Activated CD4-positive, alpha-beta memory T cell treated with anti-CD3 and anti-CD28 coated beads, Interleukin-2, amount 10 ng/mL, durations not matched to agents 7 days and 5 days (primary cell): ENCODE results near the gene LMBR1L. TPM values are rescaled to one million over a fixed set of nuclear protein-coding genes. Genes with fewer than 3 reads are reported as not detected.
A peak's percentile ranks its signal among the peaks of the same experiment; 100 is the strongest.
"Not testable (repeated sequence)": the region's sequence is repeated elsewhere in the genome, so short reads cannot be mapped to it uniquely, and the experiment has no call there.

Source experiments
- CTCF ChIA-PET: fragments of 350-600 bp; sonication (Branson Sonifier 250); formaldehyde crosslinking; loops from one replicate; lab custom pipeline; 2021; ENCODE audit warnings: antibody characterized with exemption, inconsistent platforms; lab: Charles Lee
- POLR2A ChIA-PET: fragments of 350-600 bp; sonication (Branson Sonifier 250); formaldehyde crosslinking; loops from one replicate; lab custom pipeline; 2021; ENCODE audit warnings: antibody characterized with exemption; lab: Charles Lee
- DNase-seq: peaks from one replicate; pipeline ENCODE4 v3.0.0-alpha.2; 2020
- H3K27ac Mint-ChIP-seq: one replicate; pipeline ENCODE4 v1.8.0; 2021; ENCODE audit warnings: mild to moderate bottlenecking, mixed read lengths
- H3K27me3 Mint-ChIP-seq: one replicate; pipeline ENCODE4 v1.8.0; 2021; ENCODE audit warnings: mixed read lengths
- H3K36me3 Mint-ChIP-seq: one replicate; pipeline ENCODE4 v1.8.0; 2021; ENCODE audit warnings: low read depth, mixed read lengths
- H3K4me1 Mint-ChIP-seq: one replicate; pipeline ENCODE4 v1.8.0; 2021; ENCODE audit warnings: mixed read lengths
- H3K4me3 Mint-ChIP-seq: one replicate; pipeline ENCODE4 v1.8.0; 2021; ENCODE audit warnings: mild to moderate bottlenecking, mixed read lengths
- H3K9me3 Mint-ChIP-seq: one replicate; pipeline ENCODE4 v1.8.0; 2021; ENCODE audit warnings: mixed read lengths
- total RNA-seq, 2 experiments: library from RNA; stranded (reverse); gene quantifications; one replicate each; pipeline ENCODE4 v1.2.3, GENCODE V29; 2021

Gene LMBR1L
- total RNA-seq, 2 experiments from 2014 or later = 82.8 to 85.3 TPM

GRCh38 chr12:49079793-49080192 is 30.9 kb downstream of the LMBR1L start:
- peaks cover 4% of the 10 kb centered on the region for H3K9me3 Mint-ChIP-seq
- POLR2A ChIA-PET = interaction anchor here (1.1 to 2.7 kb wide), 4 partner anchors 10 to 184 kb away, joined by 3 to 12 read pairs (median 4); partner anchors contain the start of gene RHEBL1
- H3K4me3 Mint-ChIP-seq = no peak overlapping the region
- H3K27ac Mint-ChIP-seq = no peak overlapping the region
- peaks cover 2% of the 10 kb centered on the region for H3K4me1 Mint-ChIP-seq
- no peak for DNase-seq
- H3K36me3 Mint-ChIP-seq = no peaks in the 10 kb centered on the region
- CTCF ChIA-PET = interaction anchor here (1.0 to 4.3 kb wide), 7 partner anchors 9 to 91 kb away, joined by 3 to 41 read pairs (median 5); partner anchors contain the start of genes DHH and RHEBL1
- peaks cover 3% of the 10 kb centered on the region for H3K27me3 Mint-ChIP-seq

GRCh38 chr12:49070971-49071370 is 39.7 kb downstream of the LMBR1L start:
- H3K27ac Mint-ChIP-seq = peak overlapping the region; percentile 6
- peaks cover 11% of the 10 kb centered on the region for H3K36me3 Mint-ChIP-seq
- DNase-seq = no peak
- POLR2A ChIA-PET = interaction anchor here (1.2 to 2.1 kb wide), 7 partner anchors 15 to 252 kb away, joined by 3 to 55 read pairs (median 6); partner anchors contain the start of genes TROAP and TUBA1B
- no peaks in the 10 kb centered on the region for H3K27me3 Mint-ChIP-seq
- CTCF ChIA-PET = interaction anchor here (1.4 to 8.1 kb wide), 6 partner anchors 16 to 218 kb away, joined by 3 to 116 read pairs (median 6); partner anchors contain the start of gene LMBR1L
- H3K4me1 Mint-ChIP-seq = peaks cover 32% of the 10 kb centered on the region
- no peak overlapping the region for H3K4me3 Mint-ChIP-seq
- H3K9me3 Mint-ChIP-seq = no peaks in the 10 kb centered on the region

- peak within 1 kb of the TSS; percentile 86 for H3K27ac Mint-ChIP-seq
- DNase-seq = peak; percentile 100
- CTCF ChIA-PET = interaction anchor here (0.5 to 8.1 kb wide), 26 partner anchors 9 to 217 kb away, joined by 3 to 116 read pairs (median 4); partner anchors contain the start of genes LMBR1L, TUBA1A, TUBA1B and WNT1
- POLR2A ChIA-PET = interaction anchor here (0.7 to 3.0 kb wide), 21 partner anchors 10 to 297 kb away, joined by 3 to 55 read pairs (median 6); partner anchors contain the start of genes DHH, KMT2D, LMBR1L and SPATS2
- no peaks in the 10 kb centered on the region for H3K27me3 Mint-ChIP-seq
- peaks cover 19% of the 10 kb centered on the region for H3K36me3 Mint-ChIP-seq
- peaks cover 33% of the 10 kb centered on the region for H3K4me1 Mint-ChIP-seq
- no peaks in the 10 kb centered on the region for H3K9me3 Mint-ChIP-seq
- peak within 1 kb of the TSS; percentile 97 for H3K4me3 Mint-ChIP-seq
These were observed 40.9 kb downstream of the LMBR1L start, which contains the start of gene RHEBL1 for GRCh38 chr12:49069507-49070346. Gene RHEBL1, minus strand, starts transcription at chr12:49069979. Its CDS starts 194 bp downstream, at chr12:49069785.

DNA sequence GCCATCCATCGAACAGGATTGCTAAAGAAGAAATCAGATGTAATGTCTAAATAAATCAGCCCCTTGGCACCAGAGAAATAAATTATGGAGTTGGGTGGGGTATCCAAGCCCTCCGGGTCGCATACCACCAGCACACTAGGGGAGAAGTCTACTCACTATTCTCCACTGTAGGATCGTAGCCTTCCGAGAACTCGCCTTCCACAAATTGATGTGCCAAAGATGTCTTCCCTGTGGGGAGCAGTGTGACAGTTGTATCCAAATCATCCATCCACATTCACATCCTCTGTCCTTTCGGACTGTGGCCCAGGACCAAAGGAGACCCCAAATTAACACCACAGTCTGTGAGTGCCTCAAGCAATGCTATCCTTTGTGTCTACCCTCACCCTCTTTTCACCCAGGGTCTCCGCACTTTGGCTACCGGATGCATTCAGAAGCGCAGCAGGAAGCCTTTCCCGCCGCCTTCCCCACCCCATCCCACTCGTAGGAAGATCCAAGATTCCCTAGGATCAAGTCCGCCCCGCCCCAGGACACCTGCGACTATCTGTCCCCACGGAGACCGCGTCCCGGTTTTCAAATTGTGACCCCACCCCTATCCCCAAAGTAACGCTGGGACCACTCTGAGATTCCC is 41.7 kb downstream of the LMBR1L start:
- Mint-ChIP-seq H3K9me3 (no peaks in the 10 kb centered on the region), H3K27me3 (no peaks in the 10 kb centered on the region), H3K4me3 (peak overlapping the region; percentile 97), H3K4me1 (peaks cover 35% of the 10 kb centered on the region), H3K36me3 (peaks cover 23% of the 10 kb centered on the region), H3K27ac (peak overlapping the region; percentile 86)
- POLR2A ChIA-PET = interaction anchor here (1.1 to 3.0 kb wide), 16 partner anchors 10 to 196 kb away, joined by 3 to 55 read pairs (median 8); partner anchors contain the start of genes DHH, KMT2D, LMBR1L and TUBA1B
- CTCF ChIA-PET = interaction anchor here (0.8 to 8.1 kb wide), 18 partner anchors 10 to 216 kb away, joined by 3 to 116 read pairs (median 5); partner anchors contain the start of genes LMBR1L, TUBA1B and WNT1
- DNase-seq = no peak

DNA sequence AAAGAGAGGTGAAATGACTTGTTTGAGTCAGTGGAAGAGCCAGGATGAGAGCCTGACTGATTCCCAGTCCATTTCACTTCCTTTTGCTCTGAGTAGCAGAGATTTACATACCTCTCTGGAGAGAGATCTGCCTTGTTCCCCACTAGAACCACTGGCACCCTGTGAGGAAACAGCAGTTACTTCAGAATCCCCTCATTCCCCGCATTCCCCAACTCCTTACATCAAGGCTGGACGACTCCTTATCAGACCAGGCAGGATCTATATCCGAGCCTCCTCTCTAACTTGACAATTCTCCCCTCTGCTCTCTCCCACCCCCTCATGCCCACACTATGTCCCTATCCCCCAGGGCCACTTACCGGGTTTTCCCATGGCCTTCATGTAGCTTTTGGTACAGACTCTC is 44.5 kb downstream of the LMBR1L start:
- Mint-ChIP-seq H3K4me3 (no peak overlapping the region), H3K9me3 (no peaks in the 10 kb centered on the region), H3K4me1 (peaks cover 35% of the 10 kb centered on the region), H3K27me3 (no peaks in the 10 kb centered on the region), H3K27ac (no peak overlapping the region), H3K36me3 (peaks cover 28% of the 10 kb centered on the region)
- CTCF ChIA-PET = interaction anchor here (0.5 to 7.1 kb wide), 7 partner anchors 21 to 268 kb away, joined by 3 to 103 read pairs (median 6); partner anchors contain the start of gene DHH
- DNase-seq = no peak
- POLR2A ChIA-PET = interaction anchor here (0.8 to 1.4 kb wide), 4 partner anchors 8 to 301 kb away, joined by 3 to 4 read pairs (median 4); partner anchors contain the start of gene SPATS2

GRCh38 chr12:49064767-49065152 is 45.9 kb downstream of the LMBR1L start:
- H3K27ac Mint-ChIP-seq = no peak overlapping the region
- H3K4me3 Mint-ChIP-seq = no peak overlapping the region
- H3K9me3 Mint-ChIP-seq = no peaks in the 10 kb centered on the region
- H3K36me3 Mint-ChIP-seq = peaks cover 30% of the 10 kb centered on the region
- no peak for DNase-seq
- peaks cover 29% of the 10 kb centered on the region for H3K4me1 Mint-ChIP-seq
- CTCF ChIA-PET = interaction anchor here (0.9 to 7.1 kb wide), 20 partner anchors 8 to 272 kb away, joined by 3 to 103 read pairs (median 6); partner anchors contain the start of genes C1QL4, DHH, LMBR1L and TUBA1B
- POLR2A ChIA-PET = interaction anchor here (0.6 to 4.0 kb wide), 8 partner anchors 23 to 199 kb away, joined by 3 to 47 read pairs (median 5); partner anchors contain the start of genes DHH, LMBR1L and TUBA1B
- H3K27me3 Mint-ChIP-seq = no peaks in the 10 kb centered on the region

DNA sequence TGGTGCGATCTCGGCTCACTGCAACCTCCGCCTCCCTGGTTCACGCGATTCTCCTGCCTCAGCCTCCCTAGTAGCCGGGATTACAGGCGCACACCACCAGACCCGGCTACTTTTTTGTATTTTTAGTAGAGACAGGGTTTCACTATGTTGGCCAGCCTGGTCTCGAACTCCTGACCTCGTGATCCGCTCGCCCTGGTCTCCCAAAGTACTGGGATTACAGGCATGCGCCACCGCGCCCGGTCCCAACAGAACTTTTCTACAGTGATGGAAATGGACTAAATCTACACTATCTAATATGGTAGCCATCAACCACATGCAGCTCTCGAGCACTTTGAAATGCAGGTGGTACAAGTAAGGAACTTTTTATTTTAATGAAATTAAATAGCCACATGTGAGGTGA is 48.7 kb downstream of the LMBR1L start:
- ChIA-PET POLR2A (interaction anchor here (1.0 to 4.0 kb wide), 3 partner anchors 31 to 204 kb away, joined by 3 to 47 read pairs (median 26); partner anchors contain the start of genes DHH and TUBA1B), CTCF (interaction anchor here (4.9 to 7.1 kb wide), 3 partner anchors 25 to 36 kb away, joined by 55 to 103 read pairs (median 103); partner anchors contain the start of gene DHH)
- Mint-ChIP-seq H3K4me1 (peaks cover 36% of the 10 kb centered on the region), H3K4me3 (peak overlapping the region; percentile 4), H3K36me3 (peaks cover 42% of the 10 kb centered on the region)
- not testable (repeated sequence) for H3K27ac Mint-ChIP-seq, H3K9me3 Mint-ChIP-seq, H3K27me3 Mint-ChIP-seq, DNase-seq

DNA sequence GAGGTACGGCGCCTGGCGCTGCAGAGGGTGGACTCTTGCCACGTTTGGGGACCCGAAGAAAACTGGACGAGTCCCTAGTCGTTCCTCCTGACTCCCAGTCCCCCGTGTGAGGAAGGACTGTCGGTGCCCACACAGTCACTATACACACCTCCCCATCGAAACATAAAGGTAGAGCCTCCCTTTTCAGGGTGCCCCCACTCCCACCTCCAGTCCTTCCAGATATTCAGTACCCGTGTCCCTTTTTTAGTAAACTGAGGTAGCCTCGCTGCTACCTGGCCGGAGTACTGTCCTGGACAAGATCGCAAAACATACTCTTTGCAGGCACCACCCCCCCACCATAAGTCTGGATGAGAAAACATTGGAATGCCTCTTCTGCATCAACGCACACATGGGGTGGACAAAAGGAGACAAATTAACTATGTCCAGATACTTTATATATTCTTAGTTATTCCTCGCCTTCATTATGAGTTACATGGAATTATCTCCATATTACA is 49.4 kb downstream of the LMBR1L start:
- Mint-ChIP-seq H3K27me3 (no peaks in the 10 kb centered on the region), H3K36me3 (peaks cover 36% of the 10 kb centered on the region), H3K27ac (peak overlapping the region; percentile 91), H3K4me1 (peaks cover 43% of the 10 kb centered on the region), H3K4me3 (peak overlapping the region; percentile 92), H3K9me3 (no peaks in the 10 kb centered on the region)
- POLR2A ChIA-PET = interaction anchor here (0.9 to 4.2 kb wide), 7 partner anchors 8 to 262 kb away, joined by 3 to 47 read pairs (median 7); partner anchors contain the start of genes RHEBL1, TROAP, TUBA1A and TUBA1B
- no peak for DNase-seq
- CTCF ChIA-PET = interaction anchor here (0.6 kb wide), 1 partner anchor 207 kb away, joined by 3 read pairs; no protein-coding TSS in a partner anchor

DNA sequence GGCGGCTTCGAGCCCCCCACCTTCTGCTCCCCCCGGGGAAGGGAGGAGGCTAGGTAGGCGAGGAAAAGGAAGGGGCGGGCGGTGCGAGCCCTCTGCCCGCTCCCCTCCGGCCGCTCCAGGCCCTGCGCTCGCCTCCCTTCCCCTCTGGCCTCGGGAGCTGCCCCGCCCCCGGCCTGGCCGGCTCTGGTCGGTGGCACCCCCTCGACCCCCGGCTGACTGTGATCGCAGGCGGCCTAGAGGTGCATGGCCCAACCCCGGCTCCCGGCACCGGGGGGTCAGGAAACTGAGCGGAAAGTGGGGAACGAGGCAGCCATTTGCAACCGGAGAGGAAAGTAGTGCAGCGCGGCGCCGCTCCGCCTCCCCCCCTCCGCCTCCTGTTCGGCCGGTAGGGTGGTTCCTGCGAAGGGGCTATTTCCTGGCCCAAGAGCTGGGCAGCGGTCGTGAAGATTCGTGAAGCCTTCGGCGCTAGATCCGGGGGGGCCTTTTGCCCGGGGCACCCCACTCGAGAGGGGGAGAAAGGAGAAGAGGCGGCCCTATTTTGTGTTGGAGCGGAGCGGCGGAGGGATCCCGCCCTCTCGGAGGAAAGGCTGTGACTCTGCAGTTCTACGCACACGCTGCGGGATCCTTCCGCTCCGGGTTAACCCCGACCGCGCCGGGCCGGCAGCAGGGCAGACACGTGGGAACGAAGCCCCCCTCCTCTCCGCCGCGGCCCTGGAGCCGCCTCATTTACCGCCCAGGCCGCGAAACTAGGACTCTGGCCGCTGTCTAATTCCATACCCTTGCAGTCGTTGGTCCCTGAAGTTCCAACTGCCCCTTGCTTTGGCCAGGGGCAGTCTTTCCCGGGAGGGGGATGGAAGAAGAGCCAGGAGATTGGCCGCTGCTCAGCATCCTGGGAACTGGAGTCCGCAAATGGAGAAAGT is 50.1 kb downstream of the LMBR1L start, which contains the start of gene KMT2D:
KMT2D (minus strand) TSS at position 558 of the 920 bp plus-strand sequence. CDS start 5,470 bp downstream, outside the sequence.
- Mint-ChIP-seq H3K36me3 (peaks cover 38% of the 10 kb centered on the region), H3K27me3 (no peaks in the 10 kb centered on the region), H3K27ac (peak within 1 kb of the TSS; percentile 91), H3K4me3 (peak within 1 kb of the TSS; percentile 95), H3K9me3 (no peaks in the 10 kb centered on the region), H3K4me1 (peaks cover 50% of the 10 kb centered on the region)
- POLR2A ChIA-PET = interaction anchor here (0.8 to 4.2 kb wide), 9 partner anchors 8 to 262 kb away, joined by 3 to 38 read pairs (median 5); partner anchors contain the start of genes PRKAG1, RHEBL1, TROAP and TUBA1A
- peak; percentile 88 for DNase-seq
- CTCF ChIA-PET = interaction anchor here (0.6 to 2.8 kb wide), 3 partner anchors 9 to 207 kb away, joined by 3 to 10 read pairs (median 3); partner anchors contain the start of gene RHEBL1

DNA sequence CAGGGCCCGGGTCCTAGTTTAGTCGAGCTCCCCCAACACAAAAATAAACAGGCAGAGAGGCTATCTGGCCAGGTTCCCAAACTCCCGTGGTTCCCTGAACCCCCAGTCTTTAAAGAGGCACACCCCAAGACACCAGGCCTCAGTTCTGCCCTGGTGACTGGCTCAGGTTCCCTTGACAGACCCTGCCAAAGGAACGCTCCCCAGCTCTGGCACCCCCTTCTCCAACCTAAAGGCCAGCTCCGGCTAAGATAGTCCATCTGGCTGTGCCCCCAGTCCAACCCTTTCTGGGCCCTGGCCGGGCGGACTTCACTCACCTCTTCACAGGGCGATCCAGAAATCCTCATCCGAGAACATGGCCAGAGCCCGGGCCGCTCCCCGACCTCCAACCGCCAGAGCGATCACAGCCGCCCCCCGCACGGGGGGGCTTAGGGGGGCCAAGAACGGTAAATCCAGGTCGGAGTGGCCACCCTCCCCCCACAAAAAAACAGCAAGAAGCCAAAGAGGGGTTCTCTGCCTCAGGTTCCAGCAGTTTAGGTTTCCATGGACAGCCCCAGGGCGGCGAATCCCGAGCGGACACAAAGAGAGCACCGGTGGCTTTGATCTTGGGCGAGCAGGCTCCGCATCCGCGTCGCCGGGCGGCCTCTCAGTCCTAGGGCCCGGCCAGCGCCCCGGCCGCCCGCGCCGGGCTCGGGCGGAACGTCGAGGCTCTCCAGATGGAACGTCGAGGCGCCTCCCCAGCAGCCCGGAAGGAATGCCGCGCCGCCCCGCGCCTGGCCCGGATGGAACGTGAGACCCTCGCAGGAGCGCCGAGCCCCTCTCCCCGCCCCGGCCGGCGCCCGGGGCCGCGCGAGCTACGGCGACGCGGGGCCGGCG is 51.1 kb downstream of the LMBR1L start:
- no peaks in the 10 kb centered on the region for H3K27me3 Mint-ChIP-seq
- peaks cover 58% of the 10 kb centered on the region for H3K4me1 Mint-ChIP-seq
- H3K4me3 Mint-ChIP-seq = peak overlapping the region; percentile 95
- H3K27ac Mint-ChIP-seq = peak overlapping the region; percentile 87
- peaks cover 38% of the 10 kb centered on the region for H3K36me3 Mint-ChIP-seq
- CTCF ChIA-PET = interaction anchor here (0.6 to 2.8 kb wide), 8 partner anchors 10 to 287 kb away, joined by 3 to 10 read pairs (median 3); partner anchors contain the start of genes LMBR1L and RHEBL1
- POLR2A ChIA-PET = interaction anchor here (0.8 to 4.2 kb wide), 10 partner anchors 9 to 263 kb away, joined by 3 to 38 read pairs (median 5); partner anchors contain the start of genes PRKAG1, RHEBL1, TROAP and TUBA1A
- no peaks in the 10 kb centered on the region for H3K9me3 Mint-ChIP-seq
- peak; percentile 26 for DNase-seq
